Parathyroid adenoma (tissue), 2 donors: ENCODE results near the gene ATXN7.

Experiments used
- H2AFZ ChIP-seq: fragments of 300-600 bp; sonication (generic); one replicate; pipeline ENCODE4 v1.7.0; 2017; ENCODE audit warnings: antibody characterized with exemption, mild to moderate bottlenecking
- H3K27ac ChIP-seq: fragments of 300-600 bp; sonication (generic); one replicate; pipeline ENCODE4 v1.7.0; 2017
- H3K27me3 ChIP-seq: fragments of 300-600 bp; sonication (generic); one replicate; pipeline ENCODE4 v1.7.0; 2017; ENCODE audit warnings: low read length; ENCODE audit not compliant: control insufficient read depth, insufficient read depth
- H3K36me3 ChIP-seq: fragments of 300-600 bp; sonication (generic); one replicate; pipeline ENCODE4 v1.7.0; 2017; ENCODE audit warnings: low read length; ENCODE audit not compliant: control insufficient read depth, insufficient read depth
- H3K4me1 ChIP-seq: fragments of 300-600 bp; sonication (generic); one replicate; pipeline ENCODE4 v1.7.0; 2017; ENCODE audit warnings: control low read depth
- H3K4me2 ChIP-seq: fragments of 300-600 bp; sonication (generic); one replicate; pipeline ENCODE4 v1.7.0; 2017; ENCODE audit warnings: low read length
- H3K4me3 ChIP-seq: fragments of 300-600 bp; sonication (generic); one replicate; pipeline ENCODE4 v1.7.0; 2017; ENCODE audit warnings: low read depth, low read length
- H3K79me2 ChIP-seq: fragments of 300-600 bp; sonication (generic); one replicate; pipeline ENCODE4 v1.7.0; 2017; ENCODE audit warnings: control low read depth
- H3K9ac ChIP-seq: fragments of 300-600 bp; sonication (generic); one replicate; pipeline ENCODE4 v1.7.0; 2017; ENCODE audit warnings: mild to moderate bottlenecking
- H3K9me3 ChIP-seq: fragments of 300-600 bp; sonication (generic); one replicate; pipeline ENCODE4 v1.7.0; 2017; ENCODE audit warnings: low read length; ENCODE audit not compliant: control insufficient read depth
- CTCF ChIP-seq: fragments of 300-600 bp; sonication (generic); IDR thresholded peaks from one replicate; pipeline ENCODE4 v1.7.0; 2017; ENCODE audit warnings: antibody characterized with exemption, mild to moderate bottlenecking
- donor health status: primary hyperparathyroidism.

The ATXN7 gene

DNA sequence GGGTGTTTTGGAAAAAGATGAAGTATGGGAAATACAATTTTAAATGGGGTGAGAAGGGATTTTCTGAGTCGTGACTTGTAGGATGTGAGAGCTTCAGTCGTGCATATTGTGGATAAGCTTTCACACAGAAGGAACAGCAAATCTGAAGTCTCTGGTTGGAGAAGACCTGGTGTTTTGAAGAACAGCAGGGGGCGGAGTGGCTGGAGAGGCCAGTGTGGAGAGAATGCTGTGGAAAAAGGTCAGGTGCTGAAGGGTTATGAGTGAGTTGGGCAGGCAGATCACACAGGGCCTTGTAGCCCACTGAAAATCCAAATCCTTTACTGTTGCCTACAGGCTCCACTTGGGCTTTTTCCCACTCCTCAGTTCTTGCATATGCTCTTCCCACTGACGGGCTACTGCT, 62.6 kb downstream of the ATXN7 start:
- H3K27ac ChIP-seq = no peak overlapping the region
- peaks cover 85% of the 10 kb centered on the region for H3K79me2 ChIP-seq
- no peaks in the 10 kb centered on the region for H3K4me1 ChIP-seq
- H3K4me2 ChIP-seq = no peak overlapping the region
- no peak overlapping the region for H3K4me3 ChIP-seq
- no peak overlapping the region for H2AFZ ChIP-seq
- no peaks in the 10 kb centered on the region for H3K36me3 ChIP-seq
- no peaks in the 10 kb centered on the region for H3K9me3 ChIP-seq
- no peaks in the 10 kb centered on the region for H3K27me3 ChIP-seq
- TF ChIP-seq CTCF = no peak
- H3K9ac ChIP-seq = no peak overlapping the region

DNA sequence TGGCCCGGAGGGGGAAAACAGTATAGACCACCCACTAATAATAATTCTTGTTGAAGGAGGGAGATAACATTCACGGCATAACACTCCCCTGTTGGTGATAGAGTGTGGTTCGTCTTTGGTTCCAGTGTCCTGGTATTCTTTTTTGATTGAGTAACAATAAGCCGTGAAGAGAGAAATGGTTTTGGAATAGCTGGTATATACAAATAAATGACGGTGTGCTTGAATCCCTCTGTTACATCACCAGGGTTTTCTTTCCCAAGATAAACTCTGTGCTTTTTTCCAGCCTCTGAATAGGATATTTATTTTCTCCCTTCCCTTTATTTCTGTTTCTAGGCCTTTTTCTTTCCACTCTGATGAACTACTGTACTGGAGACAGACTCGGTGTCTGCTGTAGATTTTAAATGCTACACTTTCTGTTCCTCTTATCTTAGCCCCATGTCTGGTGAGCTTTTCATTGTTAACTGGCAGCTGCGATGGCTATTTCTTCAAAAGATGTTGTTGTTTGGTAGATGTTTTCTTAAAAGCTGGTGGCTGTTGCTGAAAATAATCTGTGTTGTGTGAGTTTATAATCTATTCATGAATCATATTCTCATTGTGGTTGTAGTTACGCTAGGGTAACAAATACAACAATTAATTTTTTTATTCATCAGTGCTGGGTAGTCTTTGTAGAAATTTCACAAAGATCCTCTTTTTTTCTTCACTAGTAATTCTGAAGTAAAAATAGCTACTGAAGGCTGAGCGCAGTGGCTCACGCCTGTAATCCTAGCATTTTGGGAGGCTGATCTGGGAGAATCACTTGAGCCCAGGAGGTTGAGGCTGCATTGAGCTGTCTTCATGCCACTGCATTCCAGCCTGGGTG, 64.0 kb downstream of the ATXN7 start:
- Histone ChIP-seq H3K27me3 (no peaks in the 10 kb centered on the region), H3K4me3 (no peak overlapping the region), H2AFZ (no peak overlapping the region), H3K4me1 (no peaks in the 10 kb centered on the region), H3K36me3 (no peaks in the 10 kb centered on the region), H3K9ac (no peak overlapping the region), H3K9me3 (no peaks in the 10 kb centered on the region), H3K27ac (no peak overlapping the region), H3K79me2 (peaks cover 75% of the 10 kb centered on the region), H3K4me2 (no peak overlapping the region)
- no peak for TF ChIP-seq CTCF

DNA sequence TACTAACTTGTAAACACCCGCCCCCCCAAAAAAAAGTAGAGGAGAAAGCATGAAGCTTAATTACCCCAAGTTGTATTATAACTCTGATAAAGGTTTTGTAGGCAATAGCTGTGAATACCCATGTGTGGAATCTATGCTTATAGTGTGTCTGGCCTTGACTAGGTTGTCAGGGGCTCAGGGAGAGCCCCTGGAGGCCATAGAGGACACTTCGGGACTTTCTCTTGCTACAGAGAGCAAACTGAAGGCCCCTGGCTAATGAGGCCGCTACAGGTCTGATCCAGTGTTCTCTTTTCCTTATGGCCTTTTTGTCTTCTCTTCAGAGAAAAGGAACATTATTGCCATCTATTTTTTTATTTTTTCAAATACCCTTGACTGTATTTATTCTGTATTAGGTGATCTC, 67.6 kb downstream of the ATXN7 start:
- no peak for TF ChIP-seq CTCF
- Histone ChIP-seq H3K4me1 (no peaks in the 10 kb centered on the region), H3K4me3 (no peak overlapping the region), H2AFZ (no peak overlapping the region), H3K9ac (no peak overlapping the region), H3K36me3 (no peaks in the 10 kb centered on the region), H3K27ac (no peak overlapping the region), H3K9me3 (no peaks in the 10 kb centered on the region), H3K4me2 (no peak overlapping the region), H3K79me2 (peaks cover 51% of the 10 kb centered on the region), H3K27me3 (no peaks in the 10 kb centered on the region)

- no peak for TF ChIP-seq CTCF
- Histone ChIP-seq H3K27ac (no peak overlapping the region), H2AFZ (no peak overlapping the region), H3K36me3 (no peaks in the 10 kb centered on the region), H3K79me2 (peaks cover 40% of the 10 kb centered on the region), H3K9me3 (no peaks in the 10 kb centered on the region), H3K4me2 (no peak overlapping the region), H3K27me3 (no peaks in the 10 kb centered on the region), H3K9ac (no peak overlapping the region), H3K4me3 (no peak overlapping the region), H3K4me1 (peaks cover 1% of the 10 kb centered on the region)
Observed at GRCh38 chr3:63932509-63933212, 69.0 kb downstream of the ATXN7 start.
